ENCODE results near the gene LYST. TPM values are rescaled to one million over a fixed set of nuclear protein-coding genes. Genes with fewer than 3 reads are reported as not detected.

LYST gene
- total RNA-seq, 1 experiment from 2014 or later = 1.7 TPM

GRCh38 chr1:235714205-235714897 lies 152.4 kb downstream of the LYST start:
- CTCF ChIA-PET = no interaction called here
- H3K4me1 ChIP-seq (ENCODE audit: insufficient read depth, low read length, poor library complexity, severe bottlenecking) = no peaks in the 10 kb centered on the region
- no peak overlapping the region for H3K4me3 ChIP-seq (ENCODE audit: low read depth, low read length, poor library complexity, severe bottlenecking)
- POLR2A ChIA-PET (ENCODE audit: low non-redundant PET) = no interaction called here
- no peak for TF ChIP-seq CTCF (conservative IDR thresholded peaks at IDR 0.05; ENCODE audit: low read depth, low read length)
- no peak for TF ChIP-seq EZH2 (IDR thresholded peaks at IDR 0.05; ENCODE audit: borderline replicate concordance, low read depth, low read length, poor library complexity, severe bottlenecking)
- no peak overlapping the region for H3K27ac ChIP-seq (ENCODE audit: low read depth, low read length, poor library complexity, severe bottlenecking)
- BruUV-seq (replicated peaks) = no TSS peak
- H3K36me3 ChIP-seq (ENCODE audit: insufficient read depth, low read length, poor library complexity, severe bottlenecking) = no peaks in the 10 kb centered on the region
- DNase-seq (ENCODE audit: low spot score) = no peak
- H3K9me3 ChIP-seq (ENCODE audit: low read depth, low read length, poor library complexity, severe bottlenecking) = no peaks in the 10 kb centered on the region
- intact Hi-C loops (cut with micrococcal nuclease; ENCODE audit: unreplicated experiment) = no loop called here
- no peaks in the 10 kb centered on the region for H3K27me3 ChIP-seq (replicated peaks; ENCODE audit: insufficient read depth, low read depth, low read length, poor library complexity)

- Histone ChIP-seq H3K27ac (ENCODE audit: low read depth, low read length, poor library complexity, severe bottlenecking) (no peak overlapping the region), H3K9me3 (ENCODE audit: low read depth, low read length, poor library complexity, severe bottlenecking) (no peaks in the 10 kb centered on the region), H3K4me1 (ENCODE audit: insufficient read depth, low read length, poor library complexity, severe bottlenecking) (no peaks in the 10 kb centered on the region), H3K27me3 (replicated peaks; ENCODE audit: insufficient read depth, low read depth, low read length, poor library complexity) (no peaks in the 10 kb centered on the region), H3K36me3 (ENCODE audit: insufficient read depth, low read length, poor library complexity, severe bottlenecking) (no peaks in the 10 kb centered on the region), H3K4me3 (ENCODE audit: low read depth, low read length, poor library complexity, severe bottlenecking) (no peak overlapping the region)
- TF ChIP-seq EZH2 (IDR thresholded peaks at IDR 0.05; ENCODE audit: borderline replicate concordance, low read depth, low read length, poor library complexity, severe bottlenecking) = no peak
- no peak for TF ChIP-seq CTCF (conservative IDR thresholded peaks at IDR 0.05; ENCODE audit: low read depth, low read length)
- POLR2A ChIA-PET (ENCODE audit: low non-redundant PET) = no interaction called here
- intact Hi-C loops (cut with micrococcal nuclease; ENCODE audit: unreplicated experiment) = no loop called here
- no TSS peak for BruUV-seq (replicated peaks)
- CTCF ChIA-PET = no interaction called here
- DNase-seq (ENCODE audit: low spot score) = no peak
These were observed 153.9 kb downstream of the LYST start for GRCh38 chr1:235712812-235713211.

- DNase-seq (ENCODE audit: low spot score) = no peak
- Histone ChIP-seq H3K4me1 (ENCODE audit: insufficient read depth, low read length, poor library complexity, severe bottlenecking) (no peaks in the 10 kb centered on the region), H3K36me3 (ENCODE audit: insufficient read depth, low read length, poor library complexity, severe bottlenecking) (no peaks in the 10 kb centered on the region), H3K9me3 (ENCODE audit: low read depth, low read length, poor library complexity, severe bottlenecking) (no peaks in the 10 kb centered on the region), H3K27me3 (replicated peaks; ENCODE audit: insufficient read depth, low read depth, low read length, poor library complexity) (no peaks in the 10 kb centered on the region), H3K27ac (ENCODE audit: low read depth, low read length, poor library complexity, severe bottlenecking) (no peak overlapping the region), H3K4me3 (ENCODE audit: low read depth, low read length, poor library complexity, severe bottlenecking) (no peak overlapping the region)
- TF ChIP-seq CTCF (conservative IDR thresholded peaks at IDR 0.05; ENCODE audit: low read depth, low read length) (no peak), EZH2 (IDR thresholded peaks at IDR 0.05; ENCODE audit: borderline replicate concordance, low read depth, low read length, poor library complexity, severe bottlenecking) (no peak)
- intact Hi-C loops (cut with micrococcal nuclease; ENCODE audit: unreplicated experiment) = no loop called here
- no TSS peak for BruUV-seq (replicated peaks)
- ChIA-PET POLR2A (ENCODE audit: low non-redundant PET) (no interaction called here), CTCF (no interaction called here)
These were observed 156.0 kb downstream of the LYST start for GRCh38 chr1:235710687-235711086.
